ENCODE measurements around the gene SCFD1. TPM values are rescaled to one million over a fixed set of nuclear protein-coding genes. Genes with fewer than 3 reads are reported as not detected.

SCFD1 gene
- total RNA-seq, 4 donors from 2014 or later: 21.5 to 30.7 (median 28.2) TPM

DNA sequence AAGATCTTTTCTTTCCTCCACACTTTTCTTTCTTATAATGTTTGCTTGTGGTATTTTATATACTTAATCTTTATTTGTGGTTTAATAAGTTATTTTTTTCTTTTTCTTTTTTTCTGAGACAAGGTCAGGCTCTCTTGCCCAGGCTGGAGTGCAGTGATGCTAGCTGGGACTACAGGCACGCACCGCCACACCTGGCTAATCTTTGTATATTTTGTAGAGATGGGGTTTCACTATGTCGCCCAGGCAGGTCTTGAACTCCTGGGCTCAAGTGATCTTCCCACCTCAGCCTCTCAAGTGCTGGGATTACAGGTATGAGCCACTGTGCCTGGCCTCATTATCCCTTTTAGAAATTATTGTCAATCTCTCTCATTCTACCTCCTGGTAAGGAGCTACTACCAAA, 87.1 kb downstream of the SCFD1 start:
- ATAC-seq: no peak
- Histone ChIP-seq H3K27ac (no peak overlapping the region), H3K36me3 (peaks cover 0 to 39% of the 10 kb centered on the region in 2 donors), H3K9me3 (no peaks in the 10 kb centered on the region), H3K27me3 (no peaks in the 10 kb centered on the region), H3K4me1 (no peaks in the 10 kb centered on the region), H3K4me3 (no peak overlapping the region)
- intact Hi-C loops (cut with DNase I; ENCODE audit: low total_unique reads): no loop called here
- no peak for DNase-seq
- TF ChIP-seq, protein P1, sequence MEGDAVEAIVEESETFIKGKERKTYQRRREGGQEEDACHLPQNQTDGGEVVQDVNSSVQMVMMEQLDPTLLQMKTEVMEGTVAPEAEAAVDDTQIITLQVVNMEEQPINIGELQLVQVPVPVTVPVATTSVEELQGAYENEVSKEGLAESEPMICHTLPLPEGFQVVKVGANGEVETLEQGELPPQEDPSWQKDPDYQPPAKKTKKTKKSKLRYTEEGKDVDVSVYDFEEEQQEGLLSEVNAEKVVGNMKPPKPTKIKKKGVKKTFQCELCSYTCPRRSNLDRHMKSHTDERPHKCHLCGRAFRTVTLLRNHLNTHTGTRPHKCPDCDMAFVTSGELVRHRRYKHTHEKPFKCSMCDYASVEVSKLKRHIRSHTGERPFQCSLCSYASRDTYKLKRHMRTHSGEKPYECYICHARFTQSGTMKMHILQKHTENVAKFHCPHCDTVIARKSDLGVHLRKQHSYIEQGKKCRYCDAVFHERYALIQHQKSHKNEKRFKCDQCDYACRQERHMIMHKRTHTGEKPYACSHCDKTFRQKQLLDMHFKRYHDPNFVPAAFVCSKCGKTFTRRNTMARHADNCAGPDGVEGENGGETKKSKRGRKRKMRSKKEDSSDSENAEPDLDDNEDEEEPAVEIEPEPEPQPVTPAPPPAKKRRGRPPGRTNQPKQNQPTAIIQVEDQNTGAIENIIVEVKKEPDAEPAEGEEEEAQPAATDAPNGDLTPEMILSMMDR (IDR thresholded peaks at IDR 0.05 in 4 of 5, conservative IDR thresholded peaks at IDR 0.05 in 1 of 5): no peak
- TF ChIP-seq POLR2A (IDR thresholded peaks at IDR 0.05): no peak
- in situ Hi-C loops (cut with MboI; ENCODE audit: low sequenced_read_pairs in 4 of 4): no loop called here

DNA sequence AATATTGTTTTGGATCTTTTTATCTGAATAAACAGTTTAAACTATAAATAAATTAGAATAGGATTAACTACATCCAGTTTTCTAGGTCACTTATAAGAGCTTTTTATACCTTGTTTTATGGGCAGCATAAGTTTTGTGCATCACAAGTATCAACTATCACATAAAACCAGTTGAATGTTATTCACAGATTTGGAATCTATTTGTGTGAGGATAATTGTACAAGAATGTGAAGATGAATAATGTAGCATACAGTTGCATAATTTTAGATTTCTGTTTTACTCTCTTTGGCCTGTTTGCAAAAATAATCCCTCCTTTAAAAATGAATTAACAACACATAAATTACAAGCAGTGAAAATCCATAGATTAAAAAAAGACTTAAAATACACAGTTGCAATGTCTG, 88.8 kb downstream of the SCFD1 start:
- Histone ChIP-seq H3K9me3 (no peaks in the 10 kb centered on the region), H3K36me3 (peaks cover 0 to 37% of the 10 kb centered on the region in 2 donors), H3K27ac (no peak overlapping the region), H3K27me3 (no peaks in the 10 kb centered on the region), H3K4me1 (no peaks in the 10 kb centered on the region), H3K4me3 (no peak overlapping the region)
- no peak for ATAC-seq
- no peak for DNase-seq
- in situ Hi-C loops (cut with MboI; ENCODE audit: low sequenced_read_pairs in 4 of 4): no loop called here
- intact Hi-C loops (cut with DNase I; ENCODE audit: low total_unique reads): no loop called here
- no peak for TF ChIP-seq POLR2A (IDR thresholded peaks at IDR 0.05)
- TF ChIP-seq, protein P1 (IDR thresholded peaks at IDR 0.05 in 4 of 5, conservative IDR thresholded peaks at IDR 0.05 in 1 of 5): no peak

DNA sequence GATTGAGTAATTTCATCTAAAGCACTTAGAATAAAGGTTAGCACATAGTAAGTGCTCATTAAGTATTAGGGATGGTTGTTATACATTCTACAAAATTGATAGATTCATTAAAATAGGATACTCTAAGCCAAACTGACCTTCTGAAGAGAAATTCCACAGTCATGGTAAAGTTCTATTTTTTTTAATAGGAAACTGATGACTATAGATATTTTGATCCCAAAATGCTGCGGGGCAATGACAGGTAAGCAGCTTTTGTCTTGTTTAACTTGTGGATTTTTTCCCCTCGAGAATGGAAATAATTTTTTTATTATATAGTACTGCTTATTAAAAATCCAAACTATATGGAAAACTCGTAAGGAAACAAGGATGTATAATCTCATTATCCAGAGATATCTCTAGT, 97.0 kb downstream of the SCFD1 start:
- no peaks in the 10 kb centered on the region for H3K27me3 ChIP-seq
- no peak for TF ChIP-seq POLR2A (IDR thresholded peaks at IDR 0.05)
- TF ChIP-seq, protein P1 (IDR thresholded peaks at IDR 0.05 in 4 of 5, conservative IDR thresholded peaks at IDR 0.05 in 1 of 5): no peak
- peaks cover 0 to 37% of the 10 kb centered on the region in 2 donors for H3K36me3 ChIP-seq
- H3K9me3 ChIP-seq: no peaks in the 10 kb centered on the region
- DNase-seq (no peak), ATAC-seq (no peak)
- no peak overlapping the region for H3K27ac ChIP-seq
- no peaks in the 10 kb centered on the region for H3K4me1 ChIP-seq
- in situ Hi-C loops (cut with MboI; ENCODE audit: low sequenced_read_pairs in 4 of 4) (no loop called here), intact Hi-C loops (cut with DNase I; ENCODE audit: low total_unique reads) (no loop called here)
- no peak overlapping the region for H3K4me3 ChIP-seq

DNA sequence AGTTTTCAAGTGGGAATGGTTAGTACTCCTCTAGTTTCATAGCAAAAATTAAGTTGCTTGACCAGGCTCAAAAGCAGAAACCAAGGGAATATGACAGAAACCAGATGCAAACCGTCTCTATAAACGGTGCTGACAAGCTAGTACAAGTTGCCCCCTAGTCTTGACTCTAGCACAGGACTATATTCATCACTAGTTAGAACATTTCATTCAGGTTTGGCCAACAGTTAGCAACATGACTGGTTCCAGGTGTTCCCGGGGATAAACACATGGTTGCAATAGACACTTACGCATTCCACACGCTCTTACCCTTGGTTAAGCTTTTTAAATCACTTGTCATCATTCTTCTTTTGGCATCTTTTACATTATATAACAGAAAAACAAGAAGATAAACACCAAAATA, 103.6 kb downstream of the SCFD1 start:
- in situ Hi-C loops (cut with MboI; ENCODE audit: low sequenced_read_pairs in 4 of 4): no loop called here
- no peak overlapping the region for H3K27ac ChIP-seq
- H3K4me3 ChIP-seq: no peak overlapping the region
- no peak for ATAC-seq
- H3K36me3 ChIP-seq: peaks cover 3 to 22% of the 10 kb centered on the region in 2 donors
- H3K9me3 ChIP-seq: no peaks in the 10 kb centered on the region
- no peak for DNase-seq
- no peaks in the 10 kb centered on the region for H3K4me1 ChIP-seq
- no peaks in the 10 kb centered on the region for H3K27me3 ChIP-seq
- intact Hi-C loops (cut with DNase I; ENCODE audit: low total_unique reads): no loop called here
- no peak for TF ChIP-seq POLR2A (IDR thresholded peaks at IDR 0.05)
- TF ChIP-seq, protein P1 (IDR thresholded peaks at IDR 0.05 in 4 of 5, conservative IDR thresholded peaks at IDR 0.05 in 1 of 5): no peak

DNA sequence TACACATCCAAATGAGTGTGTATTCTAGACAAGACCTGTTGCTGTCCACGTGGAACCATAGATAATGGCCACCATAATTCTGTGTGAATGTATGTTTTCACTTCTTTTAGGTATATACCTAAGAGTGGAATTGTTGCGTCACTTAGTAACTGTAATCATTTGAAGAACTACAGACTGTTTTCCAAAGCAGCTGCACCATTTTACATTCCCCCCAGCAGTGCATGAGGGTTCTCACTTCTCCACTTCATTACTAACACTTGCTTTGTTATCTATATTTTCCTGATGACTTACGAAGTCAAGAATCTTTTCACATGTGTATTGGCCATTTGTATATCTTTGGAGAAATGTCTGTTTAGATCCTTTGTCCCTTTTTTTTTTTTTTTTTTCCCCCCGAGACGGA, 106.4 kb downstream of the SCFD1 start:
- Histone ChIP-seq H3K27me3 (no peaks in the 10 kb centered on the region), H3K9me3 (no peaks in the 10 kb centered on the region), H3K36me3 (peaks cover 3 to 17% of the 10 kb centered on the region in 2 donors), H3K4me3 (no peak overlapping the region), H3K27ac (no peak overlapping the region), H3K4me1 (no peaks in the 10 kb centered on the region)
- DNase-seq: no peak
- TF ChIP-seq, protein P1 (IDR thresholded peaks at IDR 0.05 in 4 of 5, conservative IDR thresholded peaks at IDR 0.05 in 1 of 5): no peak
- no peak for TF ChIP-seq POLR2A (IDR thresholded peaks at IDR 0.05)
- no peak for ATAC-seq
- intact Hi-C loops (cut with DNase I; ENCODE audit: low total_unique reads): no loop called here
- in situ Hi-C loops (cut with MboI; ENCODE audit: low sequenced_read_pairs in 4 of 4): no loop called here

All from gastrocnemius medialis (tissue), 4 donors.